ENCODE measurements around the gene SLC25A27. TPM values are rescaled to one million over a fixed set of nuclear protein-coding genes. Genes with fewer than 3 reads are reported as not detected.

The SLC25A27 gene
- polyA plus RNA-seq, 1 donor (not counting 4 experiments of a cell fraction or from before 2014, with no cell fraction given), result 10.4 TPM

- Histone ChIP-seq H3K9me1 (ENCODE audit: control insufficient read depth, extremely low read depth, insufficient read depth, low read length) (no peaks in the 10 kb centered on the region), H2AFZ (ENCODE audit: control insufficient read depth, low read length) (no peak overlapping the region), H3K27me3 (ENCODE audit: control insufficient read depth, extremely low read depth, insufficient read depth, low read length) (no peaks in the 10 kb centered on the region), H3K79me2 (ENCODE audit: control insufficient read depth, insufficient read depth, low read length) (no peaks in the 10 kb centered on the region), H3K36me3 (ENCODE audit: control insufficient read depth in 2 of 2, extremely low read depth in 1 of 2, insufficient read depth in 2 of 2, low read length in 2 of 2) (no peaks in the 10 kb centered on the region), H3K9ac (ENCODE audit: control insufficient read depth, extremely low read depth, insufficient read depth, low read length) (no peak overlapping the region), H3K27ac (ENCODE audit: control insufficient read depth, insufficient read depth, low read length) (no peak overlapping the region), H3K4me2 (ENCODE audit: control insufficient read depth, extremely low read depth, insufficient read depth, low read depth, low read length) (no peak overlapping the region), H3K9me3 (ENCODE audit: control insufficient read depth, low read depth, low read length) (no peaks in the 10 kb centered on the region), H3K4me3 (ENCODE audit: control insufficient read depth in 2 of 3, extremely low read depth in 1 of 3, insufficient read depth in 2 of 3, low read depth in 1 of 3, low read length in 3 of 3) (no peak overlapping the region), H3K4me1 (ENCODE audit: control insufficient read depth, extremely low read depth, insufficient read depth, low read length) (no peaks in the 10 kb centered on the region), H4K20me1 (ENCODE audit: control insufficient read depth, extremely low read depth, insufficient read depth, low read length) (no peaks in the 10 kb centered on the region)
- TF ChIP-seq CTCF (optimal IDR thresholded peaks at IDR 0.05 in 1 of 3, IDR thresholded peaks at IDR 0.05 in 1 of 3, conservative IDR thresholded peaks at IDR 0.05 in 1 of 3; ENCODE audit: extremely low read depth in 1 of 3, insufficient read depth in 2 of 3, low read length in 3 of 3) (no peak), EZH2 (IDR thresholded peaks at IDR 0.05; ENCODE audit: low read length) (no peak)
- dilution Hi-C loops (cut with MboI; ENCODE audit: extremely low pct_ligation_motif_present, low sequenced_read_pairs), result no loop called here
- DNase-seq (ENCODE audit: low read depth, low spot score), result no peak
- no peak for FAIRE-seq
Measured at GRCh38 chr6:46674410-46674809, 21.6 kb downstream of the SLC25A27 start.

GRCh38 chr6:46676604-46677313 is 24.0 kb downstream of the SLC25A27 start:
- no peak for DNase-seq (ENCODE audit: low read depth, low spot score)
- H3K4me1 ChIP-seq (ENCODE audit: control insufficient read depth, extremely low read depth, insufficient read depth, low read length), result no peaks in the 10 kb centered on the region
- no peak for TF ChIP-seq EZH2 (IDR thresholded peaks at IDR 0.05; ENCODE audit: low read length)
- no peak for TF ChIP-seq CTCF (optimal IDR thresholded peaks at IDR 0.05 in 1 of 3, IDR thresholded peaks at IDR 0.05 in 1 of 3, conservative IDR thresholded peaks at IDR 0.05 in 1 of 3; ENCODE audit: extremely low read depth in 1 of 3, insufficient read depth in 2 of 3, low read length in 3 of 3)
- no peaks in the 10 kb centered on the region for H3K9me3 ChIP-seq (ENCODE audit: control insufficient read depth, low read depth, low read length)
- H2AFZ ChIP-seq (ENCODE audit: control insufficient read depth, low read length), result no peak overlapping the region
- no peaks in the 10 kb centered on the region for H3K79me2 ChIP-seq (ENCODE audit: control insufficient read depth, insufficient read depth, low read length)
- no peak overlapping the region for H3K27ac ChIP-seq (ENCODE audit: control insufficient read depth, insufficient read depth, low read length)
- no peaks in the 10 kb centered on the region for H3K36me3 ChIP-seq (ENCODE audit: control insufficient read depth in 2 of 2, extremely low read depth in 1 of 2, insufficient read depth in 2 of 2, low read length in 2 of 2)
- H4K20me1 ChIP-seq (ENCODE audit: control insufficient read depth, extremely low read depth, insufficient read depth, low read length), result no peaks in the 10 kb centered on the region
- dilution Hi-C loops (cut with MboI; ENCODE audit: extremely low pct_ligation_motif_present, low sequenced_read_pairs), result no loop called here
- no peak overlapping the region for H3K9ac ChIP-seq (ENCODE audit: control insufficient read depth, extremely low read depth, insufficient read depth, low read length)
- no peak overlapping the region for H3K4me2 ChIP-seq (ENCODE audit: control insufficient read depth, extremely low read depth, insufficient read depth, low read depth, low read length)
- H3K9me1 ChIP-seq (ENCODE audit: control insufficient read depth, extremely low read depth, insufficient read depth, low read length), result no peaks in the 10 kb centered on the region
- no peak overlapping the region for H3K4me3 ChIP-seq (ENCODE audit: control insufficient read depth in 2 of 3, extremely low read depth in 1 of 3, insufficient read depth in 2 of 3, low read depth in 1 of 3, low read length in 3 of 3)
- no peak for FAIRE-seq
- H3K27me3 ChIP-seq (ENCODE audit: control insufficient read depth, extremely low read depth, insufficient read depth, low read length), result no peaks in the 10 kb centered on the region

Measured in keratinocyte (primary cell).